Stimulated activated CD8-positive, alpha-beta memory T cell treated with anti-CD3 and anti-CD28 coated beads, Interleukin-12 subunit alpha, Interleukin-12 subunit beta, amount 100 ng/mL, for 1 hour (primary cell): Measurements from ENCODE around the gene RBMS1.
A peak's percentile ranks its signal among the peaks of the same experiment; 100 is the strongest.

ENCODE experiments used
- DNase-seq: peaks from one replicate; pipeline ENCODE4 v3.0.0-alpha.2; 2020; ENCODE audit warnings: low read depth

Gene RBMS1

GRCh38 chr2:160275656-160276055 is 218.0 kb downstream of the RBMS1 start:
- no peak for DNase-seq

- no peak for DNase-seq
Measured at GRCh38 chr2:160271171-160272086, 222.2 kb downstream of the RBMS1 start.

DNA sequence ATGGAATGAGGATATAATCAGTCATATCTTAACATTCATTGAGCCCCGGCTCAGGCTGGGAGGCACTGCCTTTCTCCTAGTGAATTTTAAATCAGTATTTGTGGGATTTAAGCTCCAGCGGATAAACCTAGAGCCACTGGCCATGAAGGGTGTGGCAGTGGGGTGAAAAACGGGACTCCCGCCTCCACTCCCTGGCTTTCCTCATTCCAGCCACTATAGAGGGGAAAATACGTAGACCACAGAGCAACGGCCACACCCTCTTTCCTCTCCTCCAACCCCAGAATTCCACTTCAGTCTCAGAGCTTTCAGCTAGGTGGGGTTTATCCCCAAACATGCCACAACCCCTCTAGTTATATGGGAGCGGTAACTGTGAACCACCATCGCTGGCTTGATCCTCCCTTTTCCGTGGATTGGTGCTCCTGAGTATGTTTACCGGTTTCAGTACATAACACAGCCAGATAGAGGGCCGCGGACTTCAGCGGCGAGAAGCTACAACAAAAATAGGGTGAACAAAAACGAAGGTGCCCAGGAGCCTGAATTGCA is 223.0 kb downstream of the RBMS1 start:
- DNase-seq, result no peak

- DNase-seq, result peak; percentile 34
Measured at GRCh38 chr2:160269803-160270570, 223.6 kb downstream of the RBMS1 start.

- DNase-seq, result no peak
Measured at GRCh38 chr2:160269365-160269764, 224.2 kb downstream of the RBMS1 start.

DNA sequence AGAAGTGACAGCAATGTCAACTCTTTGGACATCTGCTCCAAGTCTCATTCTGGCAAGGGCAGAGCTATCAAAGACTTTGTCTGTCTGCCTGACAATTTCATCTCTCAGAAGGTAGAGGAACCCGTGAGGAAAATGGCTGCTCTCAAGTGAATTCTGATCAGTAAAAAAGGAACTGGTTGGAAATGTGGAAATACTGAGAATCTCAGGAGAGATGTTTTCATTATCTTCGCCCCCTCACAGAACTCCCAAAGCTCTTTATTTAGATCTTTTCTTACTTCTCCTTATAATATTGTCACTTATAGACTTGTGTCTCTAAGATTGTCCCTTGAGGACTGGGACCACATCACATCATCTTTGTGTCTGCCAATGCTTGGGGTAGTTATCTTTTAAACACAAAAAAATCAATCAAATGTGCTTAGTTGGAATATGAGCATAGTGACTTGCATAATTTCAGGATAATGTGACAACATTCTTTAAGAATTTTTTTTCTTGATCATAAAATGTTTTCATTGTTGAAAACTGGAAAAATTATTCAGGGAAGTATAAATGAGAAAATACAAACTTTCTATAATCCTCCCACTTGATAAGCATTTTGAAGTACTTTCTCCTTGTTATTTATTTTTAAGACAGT is 225.3 kb downstream of the RBMS1 start:
- DNase-seq, result no peak

- DNase-seq, result no peak
Measured at GRCh38 chr2:160267692-160268091, 225.9 kb downstream of the RBMS1 start.

DNA sequence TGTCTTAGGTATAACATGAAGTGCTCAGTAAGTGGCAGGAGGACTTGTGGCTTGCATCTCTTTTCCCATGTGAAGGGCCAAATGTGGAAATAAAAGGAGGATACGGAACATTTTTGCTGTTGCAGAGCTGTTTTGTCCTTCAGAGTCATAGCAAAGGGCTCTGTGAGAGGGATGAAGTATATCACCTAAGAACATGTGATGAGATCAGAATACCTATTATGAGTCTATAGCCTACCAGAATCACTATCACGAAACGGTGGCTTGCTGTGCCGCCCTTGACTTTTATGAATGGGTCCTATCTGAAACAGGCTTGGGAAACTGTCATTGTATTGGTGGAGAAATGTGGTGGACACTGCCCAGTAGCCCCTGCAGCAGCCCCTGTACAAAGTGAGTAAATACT is 226.6 kb downstream of the RBMS1 start:
- no peak for DNase-seq

- DNase-seq, result no peak
Measured at GRCh38 chr2:160266037-160266551, 227.5 kb downstream of the RBMS1 start.

- DNase-seq, result no peak
Measured at GRCh38 chr2:160264308-160264707, 229.3 kb downstream of the RBMS1 start.

GRCh38 chr2:160261732-160262131 is 231.9 kb downstream of the RBMS1 start:
- DNase-seq, result no peak

DNA sequence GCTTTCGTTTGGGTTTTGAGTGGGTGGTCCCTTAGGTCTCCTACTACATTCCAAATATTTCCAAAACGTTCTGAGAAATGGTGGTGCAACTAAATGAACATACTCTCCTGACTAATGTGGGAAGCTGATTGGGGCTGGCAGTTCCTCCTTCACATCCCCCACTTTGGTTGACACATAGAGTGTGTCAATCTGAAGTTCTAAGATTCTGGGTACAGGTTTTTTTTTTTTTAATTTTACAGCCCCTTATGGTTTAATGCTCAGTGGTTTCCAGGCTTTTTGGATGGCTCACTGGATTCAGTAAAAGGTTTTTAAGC is 235.2 kb downstream of the RBMS1 start:
- no peak for DNase-seq

- DNase-seq, result no peak
Measured at GRCh38 chr2:160257743-160258491, 235.7 kb downstream of the RBMS1 start.

- DNase-seq, result no peak
Measured at GRCh38 chr2:160257041-160257742, 236.4 kb downstream of the RBMS1 start.

DNA sequence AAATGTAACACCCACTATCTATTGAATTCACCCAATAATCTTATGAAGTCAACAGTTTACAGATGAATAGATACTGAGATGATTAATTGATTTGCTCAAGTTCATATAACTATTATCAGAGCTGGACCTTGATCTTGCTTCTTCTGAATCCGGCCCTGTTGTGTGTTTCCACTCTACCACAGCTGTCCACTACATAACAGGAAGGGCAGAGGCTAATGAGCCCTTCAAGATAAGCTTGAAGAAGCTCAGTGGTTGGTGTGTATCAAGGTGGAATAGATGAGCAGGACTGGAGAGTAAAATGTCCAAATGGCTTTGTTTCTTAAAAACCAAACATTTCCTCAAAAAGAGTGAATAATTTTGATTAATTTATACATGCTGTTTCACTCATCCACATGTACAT is 237.1 kb downstream of the RBMS1 start:
- no peak for DNase-seq

- no peak for DNase-seq
Measured at GRCh38 chr2:160255408-160255807, 238.2 kb downstream of the RBMS1 start.

GRCh38 chr2:160254189-160254762 is 239.3 kb downstream of the RBMS1 start:
- no peak for DNase-seq

- no peak for DNase-seq
Measured at GRCh38 chr2:160253440-160254188, 240.0 kb downstream of the RBMS1 start.

DNA sequence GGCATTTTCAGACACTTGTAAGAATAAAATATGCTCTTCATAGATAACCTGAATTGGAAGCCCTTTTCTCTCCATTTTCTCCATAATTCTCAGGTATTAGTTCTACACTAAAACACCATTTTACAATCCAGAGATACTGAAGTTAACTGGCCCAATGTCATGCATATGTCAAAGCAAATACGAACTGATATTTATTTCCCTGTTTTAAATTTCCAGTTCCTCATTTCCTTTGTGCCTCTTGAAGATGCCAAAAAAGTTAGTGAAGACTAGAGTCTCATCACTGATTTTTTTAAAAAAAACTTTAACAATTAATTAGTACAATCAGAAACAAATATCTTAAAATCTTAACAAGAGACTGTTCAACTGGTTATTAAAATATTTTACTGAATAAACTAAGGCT is 240.7 kb downstream of the RBMS1 start:
- no peak for DNase-seq
